Measurements from ENCODE around the gene PCSK6. TPM values are rescaled to one million over a fixed set of nuclear protein-coding genes. Genes with fewer than 3 reads are reported as not detected.

Gene PCSK6
- total RNA-seq, 2 experiments from 2014 or later, result 1.1 to 1.3 TPM

- POLR2A ChIA-PET, result no interaction called here
- CTCF ChIA-PET, result no interaction called here
Observed at GRCh38 chr15:101308604-101309435, 180.7 kb downstream of the PCSK6 start.

- ChIA-PET POLR2A (no interaction called here), CTCF (no interaction called here)
Observed at GRCh38 chr15:101307897-101308603, 181.5 kb downstream of the PCSK6 start.

- CTCF ChIA-PET, result no interaction called here
- POLR2A ChIA-PET, result no interaction called here
Observed at GRCh38 chr15:101307048-101307896, 182.2 kb downstream of the PCSK6 start.

- ChIA-PET CTCF (no interaction called here), POLR2A (interaction anchor here (0.6 kb wide), 1 partner anchor 417 kb away, joined by 7 read pairs; no protein-coding TSS in a partner anchor)
Observed at GRCh38 chr15:101306341-101307047, 183.0 kb downstream of the PCSK6 start.

- POLR2A ChIA-PET, result no interaction called here
- CTCF ChIA-PET, result no interaction called here
Observed at GRCh38 chr15:101305820-101306255, 183.7 kb downstream of the PCSK6 start.

GRCh38 chr15:101303408-101303807 is 186.1 kb downstream of the PCSK6 start:
- ChIA-PET POLR2A (no interaction called here), CTCF (interaction anchor here (1.1 to 1.2 kb wide), 2 partner anchors 16 to 36 kb away, joined by 3 read pairs; no protein-coding TSS in a partner anchor)

- CTCF ChIA-PET, result interaction anchor here (0.7 to 1.2 kb wide), 5 partner anchors 8 to 345 kb away, joined by 3 to 7 read pairs (median 3); no protein-coding TSS in a partner anchor
- POLR2A ChIA-PET, result interaction anchor here (0.7 kb wide), 1 partner anchor 353 kb away, joined by 4 read pairs; no protein-coding TSS in a partner anchor
Observed at GRCh38 chr15:101296418-101297405, 192.8 kb downstream of the PCSK6 start.

GRCh38 chr15:101295607-101296161 is 193.8 kb downstream of the PCSK6 start:
- POLR2A ChIA-PET, result interaction anchor here (0.7 to 2.1 kb wide), 4 partner anchors 17 to 354 kb away, joined by 3 to 6 read pairs (median 4); partner anchors contain the start of gene CHSY1
- CTCF ChIA-PET, result interaction anchor here (0.7 to 2.2 kb wide), 5 partner anchors 12 to 346 kb away, joined by 3 to 9 read pairs (median 3); no protein-coding TSS in a partner anchor

GRCh38 chr15:101294731-101295606 is 194.5 kb downstream of the PCSK6 start, which contains the start of gene SNRPA1:
SNRPA1 (minus strand) TSS chr15:101295248; CDS start chr15:101295178, 70 bp downstream.
- CTCF ChIA-PET, result interaction anchor here (1.2 to 2.2 kb wide), 4 partner anchors 11 to 347 kb away, joined by 3 to 9 read pairs (median 4); no protein-coding TSS in a partner anchor
- POLR2A ChIA-PET, result interaction anchor here (0.8 to 2.1 kb wide), 6 partner anchors 9 to 351 kb away, joined by 3 to 6 read pairs (median 3); partner anchors contain the start of gene CHSY1

- ChIA-PET POLR2A (interaction anchor here (1.3 to 2.1 kb wide), 2 partner anchors 28 to 41 kb away, joined by 3 to 6 read pairs; partner anchors contain the start of gene CHSY1), CTCF (interaction anchor here (0.9 to 1.4 kb wide), 2 partner anchors 15 to 41 kb away, joined by 3 read pairs; partner anchors contain the start of gene CHSY1)
Observed at GRCh38 chr15:101293122-101293521, 196.4 kb downstream of the PCSK6 start.

GRCh38 chr15:101288905-101289513 is 200.5 kb downstream of the PCSK6 start:
- ChIA-PET CTCF (interaction anchor here (0.9 to 1.6 kb wide), 4 partner anchors 9 to 351 kb away, joined by 3 to 4 read pairs (median 4); no protein-coding TSS in a partner anchor), POLR2A (no interaction called here)

GRCh38 chr15:101287342-101287741 is 202.2 kb downstream of the PCSK6 start:
- ChIA-PET CTCF (interaction anchor here (0.7 kb wide), 1 partner anchor 17 kb away, joined by 3 read pairs; no protein-coding TSS in a partner anchor), POLR2A (interaction anchor here (0.7 kb wide), 2 partner anchors 24 to 47 kb away, joined by 6 read pairs; no protein-coding TSS in a partner anchor)

GRCh38 chr15:101286471-101287114 is 202.9 kb downstream of the PCSK6 start:
- CTCF ChIA-PET, result interaction anchor here (0.8 kb wide), 1 partner anchor 29 kb away, joined by 3 read pairs; no protein-coding TSS in a partner anchor
- POLR2A ChIA-PET, result interaction anchor here (1.1 kb wide), 1 partner anchor 8 kb away, joined by 3 read pairs; no protein-coding TSS in a partner anchor

- ChIA-PET POLR2A (no interaction called here), CTCF (interaction anchor here (0.6 to 1.5 kb wide), 3 partner anchors 9 to 274 kb away, joined by 3 to 5 read pairs (median 3); partner anchors contain the start of gene SNRPA1)
Observed at GRCh38 chr15:101283931-101284330, 205.6 kb downstream of the PCSK6 start.

Data from activated CD8-positive, alpha-beta memory T cell treated with anti-CD3 and anti-CD28 coated beads for 36 hours (primary cell).